ENCODE results near the gene KRT27.

- TF ChIP-seq SKIL (IDR thresholded peaks at IDR 0.05; ENCODE audit: low read depth, poor library complexity, severe bottlenecking) = no peak
- TF ChIP-seq BCL11A (IDR thresholded peaks at IDR 0.05; ENCODE audit: low read depth, low read length) = no peak
- TF ChIP-seq, protein P1, sequence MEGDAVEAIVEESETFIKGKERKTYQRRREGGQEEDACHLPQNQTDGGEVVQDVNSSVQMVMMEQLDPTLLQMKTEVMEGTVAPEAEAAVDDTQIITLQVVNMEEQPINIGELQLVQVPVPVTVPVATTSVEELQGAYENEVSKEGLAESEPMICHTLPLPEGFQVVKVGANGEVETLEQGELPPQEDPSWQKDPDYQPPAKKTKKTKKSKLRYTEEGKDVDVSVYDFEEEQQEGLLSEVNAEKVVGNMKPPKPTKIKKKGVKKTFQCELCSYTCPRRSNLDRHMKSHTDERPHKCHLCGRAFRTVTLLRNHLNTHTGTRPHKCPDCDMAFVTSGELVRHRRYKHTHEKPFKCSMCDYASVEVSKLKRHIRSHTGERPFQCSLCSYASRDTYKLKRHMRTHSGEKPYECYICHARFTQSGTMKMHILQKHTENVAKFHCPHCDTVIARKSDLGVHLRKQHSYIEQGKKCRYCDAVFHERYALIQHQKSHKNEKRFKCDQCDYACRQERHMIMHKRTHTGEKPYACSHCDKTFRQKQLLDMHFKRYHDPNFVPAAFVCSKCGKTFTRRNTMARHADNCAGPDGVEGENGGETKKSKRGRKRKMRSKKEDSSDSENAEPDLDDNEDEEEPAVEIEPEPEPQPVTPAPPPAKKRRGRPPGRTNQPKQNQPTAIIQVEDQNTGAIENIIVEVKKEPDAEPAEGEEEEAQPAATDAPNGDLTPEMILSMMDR (IDR thresholded peaks at IDR 0.05 in 2 of 3, conservative IDR thresholded peaks at IDR 0.05 in 1 of 3; ENCODE audit: control insufficient read depth in 2 of 3, extremely low read depth in 1 of 3, insufficient read depth in 1 of 3, low read depth in 3 of 3, low read length in 3 of 3) = no peak
- no peak for TF ChIP-seq POLR2AphosphoS5 (IDR thresholded peaks at IDR 0.05; ENCODE audit: low read length)
- TF ChIP-seq RFX5 (IDR thresholded peaks at IDR 0.05; ENCODE audit: low read depth, low read length) = no peak
- no peak for TF ChIP-seq NKRF (conservative IDR thresholded peaks at IDR 0.05)
- TF ChIP-seq POLR2A (IDR thresholded peaks at IDR 0.05; ENCODE audit: low read depth, low read length) = no peak
Measured at GRCh38 chr17:40755231-40755630, 27.1 kb downstream of the KRT27 start, which contains the start of gene KRT25.

Measured in GM12878 (cell line).